ENCODE results near the gene ERN1.

- TF ChIP-seq POLR2AphosphoS5 (IDR thresholded peaks at IDR 0.05; ENCODE audit: low read depth): no peak
- TF ChIP-seq, protein P1, sequence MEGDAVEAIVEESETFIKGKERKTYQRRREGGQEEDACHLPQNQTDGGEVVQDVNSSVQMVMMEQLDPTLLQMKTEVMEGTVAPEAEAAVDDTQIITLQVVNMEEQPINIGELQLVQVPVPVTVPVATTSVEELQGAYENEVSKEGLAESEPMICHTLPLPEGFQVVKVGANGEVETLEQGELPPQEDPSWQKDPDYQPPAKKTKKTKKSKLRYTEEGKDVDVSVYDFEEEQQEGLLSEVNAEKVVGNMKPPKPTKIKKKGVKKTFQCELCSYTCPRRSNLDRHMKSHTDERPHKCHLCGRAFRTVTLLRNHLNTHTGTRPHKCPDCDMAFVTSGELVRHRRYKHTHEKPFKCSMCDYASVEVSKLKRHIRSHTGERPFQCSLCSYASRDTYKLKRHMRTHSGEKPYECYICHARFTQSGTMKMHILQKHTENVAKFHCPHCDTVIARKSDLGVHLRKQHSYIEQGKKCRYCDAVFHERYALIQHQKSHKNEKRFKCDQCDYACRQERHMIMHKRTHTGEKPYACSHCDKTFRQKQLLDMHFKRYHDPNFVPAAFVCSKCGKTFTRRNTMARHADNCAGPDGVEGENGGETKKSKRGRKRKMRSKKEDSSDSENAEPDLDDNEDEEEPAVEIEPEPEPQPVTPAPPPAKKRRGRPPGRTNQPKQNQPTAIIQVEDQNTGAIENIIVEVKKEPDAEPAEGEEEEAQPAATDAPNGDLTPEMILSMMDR (IDR thresholded peaks at IDR 0.05; ENCODE audit: insufficient read depth, low read length): no peak
Measured at GRCh38 chr17:64032081-64032480, 97.9 kb downstream of the ERN1 start.

Measured in HL-60 (cell line).